GM18870 (cell line): ENCODE measurements around the gene DACT2.
"Not testable (repeated sequence)": the region's sequence is repeated elsewhere in the genome, so short reads cannot be mapped to it uniquely, and the experiment has no call there.

Source experiments
- ATAC-seq: cut with Tn5 transposase; IDR thresholded peaks from one replicate; pipeline ENCODE4 v1.9.1; 2021; ENCODE audit warnings: moderate library complexity; ENCODE audit not compliant: unreplicated experiment

The DACT2 gene

DNA sequence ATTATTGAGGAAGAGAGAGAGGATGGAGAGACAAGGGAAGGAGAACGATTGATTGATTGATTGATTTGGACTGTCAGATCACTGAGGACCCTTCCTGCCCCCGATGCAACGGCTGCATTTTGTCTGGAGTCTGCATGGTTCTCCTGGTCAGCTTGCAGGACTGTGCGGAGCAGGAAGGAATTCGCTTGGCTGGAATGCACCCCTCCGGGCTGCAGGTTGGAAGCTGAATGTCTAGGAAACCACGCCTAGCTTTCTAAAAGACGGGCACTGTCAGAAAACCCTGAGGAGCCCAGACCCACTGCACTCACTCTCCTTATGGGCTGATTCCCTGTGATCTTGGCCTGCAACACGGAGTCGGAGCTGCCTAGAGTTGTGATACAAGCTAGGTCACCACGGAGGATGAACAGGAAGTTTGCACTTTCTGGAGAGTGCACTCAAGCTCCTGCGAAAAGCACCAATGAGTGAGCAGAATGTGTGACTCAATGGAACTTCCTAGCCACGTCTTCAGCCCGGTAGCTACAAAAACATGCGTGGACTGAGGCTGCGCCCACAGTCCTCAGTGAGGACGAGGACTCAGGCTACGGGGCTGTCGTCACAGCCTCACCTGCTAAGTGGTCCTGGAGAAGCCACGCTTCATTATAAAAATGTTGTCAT is 14.4 kb downstream of the DACT2 start:
- ATAC-seq = no peak

DNA sequence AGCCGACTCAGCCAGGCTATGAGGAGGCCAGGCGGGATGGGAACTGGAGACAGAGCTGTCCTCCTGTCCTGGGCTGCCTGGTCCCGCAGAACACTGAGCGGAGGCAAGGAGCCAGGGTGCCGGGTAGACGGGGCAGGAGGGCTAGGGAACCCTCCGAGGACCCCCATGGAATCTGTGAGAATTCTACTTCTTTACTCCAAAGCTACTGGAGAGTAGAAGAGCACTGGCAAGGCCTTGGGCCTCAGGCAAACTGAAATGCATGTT is 14.9 kb downstream of the DACT2 start:
- ATAC-seq = no peak

GRCh38 chr6:168303982-168304751 is 15.4 kb downstream of the DACT2 start:
- ATAC-seq = no peak

GRCh38 chr6:168302534-168302933 is 17.0 kb downstream of the DACT2 start:
- no peak for ATAC-seq

DNA sequence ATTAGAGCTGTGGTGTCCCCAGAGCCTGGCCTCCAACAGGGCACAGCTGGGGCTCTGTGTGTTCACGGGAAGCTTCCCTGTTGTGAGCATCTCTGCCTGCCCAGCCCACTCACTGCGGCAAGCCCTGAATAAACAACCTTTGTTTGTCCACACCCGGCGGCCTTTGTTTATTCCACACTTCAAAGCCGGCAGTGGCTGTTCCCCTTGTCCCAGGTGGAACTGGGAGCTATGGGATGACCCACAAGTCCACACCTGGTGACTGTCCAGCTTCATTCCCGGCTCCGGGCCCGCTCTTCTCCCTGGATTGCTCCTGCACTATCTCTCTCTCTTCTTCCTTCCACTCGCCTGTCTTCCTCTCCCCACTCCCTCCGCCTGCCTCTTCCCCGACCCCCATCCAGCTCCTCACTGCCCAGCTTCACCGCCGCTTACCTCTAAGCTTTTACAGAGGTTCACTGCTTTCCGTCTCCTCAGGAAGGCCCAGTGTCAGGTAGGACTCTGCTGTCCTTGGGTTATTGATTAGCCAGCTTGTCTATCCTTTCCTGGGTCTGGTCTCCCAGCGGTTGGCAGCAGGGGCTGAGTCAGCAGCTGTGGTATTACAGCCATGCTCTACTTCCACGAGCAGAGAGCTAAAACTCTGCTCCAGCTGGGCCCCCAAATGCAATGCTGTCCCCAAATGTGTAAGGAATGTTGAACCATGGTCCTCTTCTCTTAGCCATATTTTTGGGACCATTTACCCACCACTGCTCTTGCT is 17.8 kb downstream of the DACT2 start:
- no peak for ATAC-seq

DNA sequence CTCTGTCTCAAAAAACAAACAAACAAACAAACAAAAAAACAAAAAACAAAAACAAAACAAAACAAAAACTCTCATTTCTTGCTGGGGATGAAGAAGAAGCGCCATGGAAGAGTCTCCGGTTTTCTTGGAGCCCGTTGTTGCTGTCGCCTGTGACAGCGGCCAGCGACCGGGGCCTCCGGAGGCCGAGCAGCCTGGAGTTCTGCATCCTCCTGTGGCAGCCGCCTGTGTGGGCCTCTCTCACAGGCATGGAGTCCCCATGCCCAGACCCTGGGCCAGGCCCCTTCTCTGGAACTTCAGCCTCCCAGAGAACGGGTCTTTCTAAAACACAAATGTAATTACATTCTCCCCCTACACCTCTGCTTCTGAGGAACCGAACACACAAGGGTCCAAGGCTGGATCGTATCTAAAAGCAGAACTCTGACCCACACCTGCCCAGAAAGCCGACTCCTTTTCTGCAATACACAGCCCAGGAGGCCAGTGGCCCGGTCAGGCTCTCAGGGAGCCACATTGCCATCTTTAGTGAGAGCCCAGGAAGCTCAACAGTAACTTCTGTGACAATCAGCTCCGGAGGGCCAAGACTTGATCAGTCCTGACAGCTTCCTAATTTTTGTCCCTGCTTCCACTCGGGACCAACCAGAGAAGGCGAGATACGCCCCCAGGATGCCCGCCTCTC is 18.5 kb downstream of the DACT2 start:
- ATAC-seq = no peak

GRCh38 chr6:168299541-168300511 is 19.8 kb downstream of the DACT2 start:
- ATAC-seq = no peak

GRCh38 chr6:168297643-168298042 is 21.9 kb downstream of the DACT2 start:
- ATAC-seq = no peak

GRCh38 chr6:168294901-168295300 is 24.7 kb downstream of the DACT2 start:
- ATAC-seq = no peak

- ATAC-seq = no peak
Observed at GRCh38 chr6:168293636-168294530, 25.7 kb downstream of the DACT2 start.

DNA sequence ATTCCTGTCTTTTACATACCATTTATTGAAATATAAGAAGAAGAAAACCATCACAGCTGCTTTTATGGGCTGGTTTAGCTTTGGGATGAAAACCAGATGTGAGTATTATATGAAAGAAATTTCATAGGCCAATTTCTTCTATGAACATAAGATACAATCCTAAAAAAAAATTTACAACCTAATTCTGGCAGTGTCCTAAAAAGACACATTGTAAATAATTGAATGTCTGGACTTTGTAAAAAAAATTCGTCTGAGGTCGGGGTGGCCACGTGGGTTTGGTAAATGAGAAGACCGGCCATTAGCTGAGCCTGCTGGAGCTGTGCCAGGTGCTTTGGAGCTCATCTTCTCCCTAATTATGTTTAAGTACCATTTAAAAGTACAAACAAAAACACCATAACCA is 26.8 kb downstream of the DACT2 start:
- no peak for ATAC-seq

- no peak for ATAC-seq
Observed at GRCh38 chr6:168291450-168291849, 28.1 kb downstream of the DACT2 start.

- no peak for ATAC-seq
Observed at GRCh38 chr6:168290095-168290494, 29.5 kb downstream of the DACT2 start.

- no peak for ATAC-seq
Observed at GRCh38 chr6:168289571-168289962, 30.0 kb downstream of the DACT2 start.

GRCh38 chr6:168288781-168289570 is 30.6 kb downstream of the DACT2 start:
- ATAC-seq = no peak

DNA sequence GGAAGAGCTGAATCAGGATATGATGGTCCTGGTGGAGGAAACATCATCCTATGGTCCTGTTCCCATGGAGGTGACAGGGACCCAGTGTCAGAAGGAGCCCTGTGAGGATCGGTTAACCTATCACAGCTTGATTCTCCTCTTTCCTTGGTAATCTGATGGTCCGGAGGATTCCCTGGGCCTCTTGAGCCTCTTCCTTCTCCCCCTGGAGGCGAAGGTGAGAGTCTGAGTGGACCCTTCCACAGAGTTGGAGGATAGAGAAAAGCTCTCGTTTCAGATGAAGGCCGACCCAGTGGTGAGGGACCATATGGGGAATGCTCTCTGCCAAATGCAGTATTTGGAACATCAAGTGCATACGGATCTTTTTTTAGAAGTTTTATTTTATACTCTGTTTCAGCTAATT is 32.1 kb downstream of the DACT2 start:
- not testable (repeated sequence) for ATAC-seq

GRCh38 chr6:168286771-168287446 is 32.7 kb downstream of the DACT2 start:
- not testable (repeated sequence) for ATAC-seq

GRCh38 chr6:168286116-168286515 is 33.5 kb downstream of the DACT2 start:
- ATAC-seq = no peak
